Measurements from ENCODE around the gene RAB44.

The RAB44 gene

DNA sequence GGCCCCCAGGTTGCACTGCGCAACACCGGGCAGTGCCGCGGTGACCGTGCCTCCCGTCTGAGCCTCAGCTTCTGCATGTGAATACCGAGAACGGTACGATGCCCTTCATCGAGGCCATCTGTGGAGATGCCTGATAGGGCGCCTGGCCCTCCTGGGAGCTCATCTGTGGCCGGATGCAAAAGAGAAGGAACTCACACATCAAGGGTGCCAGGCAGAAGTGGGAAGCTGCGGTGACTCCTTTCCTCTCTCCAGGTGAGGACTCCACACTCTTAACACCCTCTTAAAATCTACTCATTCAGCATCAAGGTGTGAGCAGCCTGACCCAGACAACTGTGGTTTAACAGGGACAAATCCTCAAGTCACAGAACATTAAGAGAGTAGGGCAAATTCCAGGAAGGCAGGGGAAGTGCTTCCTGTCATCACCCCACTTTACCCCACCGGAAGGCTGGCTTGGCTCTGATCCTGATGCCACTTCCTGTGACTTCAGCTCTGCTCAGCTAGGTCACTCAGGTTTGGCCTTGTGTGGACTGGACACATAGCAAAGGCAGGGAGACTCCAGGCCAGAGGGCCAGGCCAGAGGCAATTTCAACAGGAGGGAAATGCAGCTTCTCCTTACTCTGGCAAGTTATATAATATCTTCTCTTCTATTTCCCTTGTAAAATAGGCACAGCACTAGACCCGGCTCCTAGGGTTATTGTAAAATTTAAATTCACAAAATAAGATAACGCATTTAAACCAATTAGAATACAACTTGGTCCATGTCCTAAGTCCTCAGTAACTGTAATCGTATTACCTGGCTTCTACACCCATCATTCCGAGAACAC is 72.3 kb downstream of the RAB44 start:
- H3K4me2 ChIP-seq (ENCODE audit: low read length, poor library complexity, severe bottlenecking), result no peak overlapping the region
- 71% methylated on average over 18 of the region's 18 CpGs for WGBS
- peak overlapping the region; percentile 83 for H4K8ac ChIP-seq (ENCODE audit: low read length)
- H3K23ac ChIP-seq (ENCODE audit: low read length in 2 of 2), result no peak overlapping the region
- peak overlapping the region; percentile 12 for H3K9ac ChIP-seq (ENCODE audit: low read length)
- peaks cover under 1 to 6% of the 10 kb centered on the region in 2 experiments for H3K27me3 ChIP-seq (ENCODE audit: control insufficient read depth in 1 of 2, insufficient read depth in 1 of 2, low read length in 2 of 2)
- DNase-seq, result peak; percentile 41
- H2BK120ac ChIP-seq (ENCODE audit: low read depth, low read length), result no peak overlapping the region
- H3K4me3 ChIP-seq (ENCODE audit: insufficient read depth in 1 of 2, low read depth in 1 of 2, low read length in 2 of 2), result no peak overlapping the region
- H3K14ac ChIP-seq (ENCODE audit: low read length in 2 of 2), result peak overlapping the region in 1 of 2 experiments; percentile 58
- no peaks in the 10 kb centered on the region for H3K79me1 ChIP-seq (replicated peaks; ENCODE audit: low read length, poor library complexity, severe bottlenecking)
- no peaks in the 10 kb centered on the region for H3K36me3 ChIP-seq (ENCODE audit: control insufficient read depth in 1 of 2, insufficient read depth in 2 of 2, low read depth in 1 of 2, low read length in 2 of 2)
- peak overlapping the region in 1 of 2 experiments; percentile 79 for H2BK12ac ChIP-seq (ENCODE audit: low read length in 2 of 2)
- no peak overlapping the region for H2AK5ac ChIP-seq (ENCODE audit: low read length, severe bottlenecking)
- H2AFZ ChIP-seq (ENCODE audit: low read depth, low read length), result peak overlapping the region; percentile 73
- peak overlapping the region; percentile 77 for H4K91ac ChIP-seq (ENCODE audit: low read length)
- H2BK5ac ChIP-seq (ENCODE audit: low read depth, low read length, poor library complexity, severe bottlenecking), result no peak overlapping the region
- peak overlapping the region in 1 of 2 experiments; percentile 44 for H3K18ac ChIP-seq (ENCODE audit: low read depth in 1 of 2, low read length in 2 of 2)
- H3K27ac ChIP-seq (ENCODE audit: low read length, poor library complexity, severe bottlenecking), result no peak overlapping the region
- peaks cover 10% of the 10 kb centered on the region for H3K4me1 ChIP-seq (ENCODE audit: control insufficient read depth, insufficient read depth, low read depth, low read length)
- no peak overlapping the region for H2BK15ac ChIP-seq (ENCODE audit: low read depth, poor library complexity, severe bottlenecking)
- no peaks in the 10 kb centered on the region for H3K9me3 ChIP-seq (ENCODE audit: control insufficient read depth, low read length)
- H3K4ac ChIP-seq (ENCODE audit: low read depth in 1 of 2, low read length in 2 of 2), result peak overlapping the region in 1 of 2 experiments; percentile 20

DNA sequence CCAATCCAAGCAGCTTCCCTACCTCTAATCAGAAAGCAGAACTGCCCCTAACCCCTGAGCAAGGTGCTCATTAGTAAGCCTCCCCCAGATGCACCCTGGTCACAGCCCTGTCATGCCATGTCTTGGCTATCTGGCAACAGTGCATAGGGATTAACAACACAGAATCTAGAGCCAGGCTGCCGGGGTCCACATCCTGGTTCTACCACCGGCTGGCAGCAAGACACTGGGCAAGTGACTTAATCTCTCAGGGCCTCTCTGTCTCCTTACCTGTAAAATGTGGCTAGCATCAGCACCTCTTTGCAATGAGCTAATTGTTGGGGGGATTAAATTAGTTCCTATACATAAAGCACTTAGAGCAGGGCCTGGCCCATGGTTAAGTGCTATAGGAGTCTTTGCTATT is 73.5 kb downstream of the RAB44 start:
- Histone ChIP-seq H3K27ac (ENCODE audit: low read length, poor library complexity, severe bottlenecking) (no peak overlapping the region), H2BK120ac (ENCODE audit: low read depth, low read length) (no peak overlapping the region), H3K9ac (ENCODE audit: low read length) (no peak overlapping the region), H3K14ac (ENCODE audit: low read length in 2 of 2) (no peak overlapping the region), H3K27me3 (ENCODE audit: control insufficient read depth in 1 of 2, insufficient read depth in 1 of 2, low read length in 2 of 2) (peaks cover 6 to 18% of the 10 kb centered on the region in 2 experiments), H4K8ac (ENCODE audit: low read length) (no peak overlapping the region), H3K4me1 (ENCODE audit: control insufficient read depth, insufficient read depth, low read depth, low read length) (peaks cover 9% of the 10 kb centered on the region), H3K4me3 (ENCODE audit: insufficient read depth in 1 of 2, low read depth in 1 of 2, low read length in 2 of 2) (no peak overlapping the region), H2AK5ac (ENCODE audit: low read length, severe bottlenecking) (no peak overlapping the region), H3K9me3 (ENCODE audit: control insufficient read depth, low read length) (no peaks in the 10 kb centered on the region), H2BK12ac (ENCODE audit: low read length in 2 of 2) (no peak overlapping the region), H3K4me2 (ENCODE audit: low read length, poor library complexity, severe bottlenecking) (no peak overlapping the region), H3K36me3 (ENCODE audit: control insufficient read depth in 1 of 2, insufficient read depth in 2 of 2, low read depth in 1 of 2, low read length in 2 of 2) (no peaks in the 10 kb centered on the region), H4K91ac (ENCODE audit: low read length) (no peak overlapping the region), H3K79me1 (replicated peaks; ENCODE audit: low read length, poor library complexity, severe bottlenecking) (no peaks in the 10 kb centered on the region), H3K18ac (ENCODE audit: low read depth in 1 of 2, low read length in 2 of 2) (no peak overlapping the region), H3K23ac (ENCODE audit: low read length in 2 of 2) (no peak overlapping the region), H2BK5ac (ENCODE audit: low read depth, low read length, poor library complexity, severe bottlenecking) (no peak overlapping the region), H2AFZ (ENCODE audit: low read depth, low read length) (no peak overlapping the region), H2BK15ac (ENCODE audit: low read depth, poor library complexity, severe bottlenecking) (no peak overlapping the region), H3K4ac (ENCODE audit: low read depth in 1 of 2, low read length in 2 of 2) (no peak overlapping the region)
- WGBS, result 100% methylated on average over 2 of the region's 2 CpGs
- DNase-seq, result no peak

DNA sequence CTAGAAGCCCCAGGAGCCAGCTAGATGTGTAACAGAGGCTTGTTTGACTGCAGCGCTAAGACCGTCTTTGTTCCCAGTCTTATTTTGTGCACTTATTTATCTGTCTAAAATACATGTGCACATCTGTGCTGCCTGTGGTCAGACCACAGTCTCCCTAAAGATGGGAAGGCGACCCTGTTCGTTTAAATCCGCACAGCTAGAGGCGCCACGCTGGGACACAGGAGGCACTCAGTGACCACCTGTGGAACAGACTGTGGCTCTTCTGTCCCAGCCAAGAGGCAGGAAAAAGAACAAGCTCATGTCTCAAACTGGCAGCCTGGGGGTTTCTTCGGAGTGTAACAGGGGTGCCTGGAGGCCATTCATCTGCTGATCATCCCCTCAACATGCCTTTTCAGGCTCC is 74.8 kb downstream of the RAB44 start:
- H2AK5ac ChIP-seq (ENCODE audit: low read length, severe bottlenecking), result no peak overlapping the region
- H3K36me3 ChIP-seq (ENCODE audit: control insufficient read depth in 1 of 2, insufficient read depth in 2 of 2, low read depth in 1 of 2, low read length in 2 of 2), result no peaks in the 10 kb centered on the region
- H2BK12ac ChIP-seq (ENCODE audit: low read length in 2 of 2), result no peak overlapping the region
- H4K91ac ChIP-seq (ENCODE audit: low read length), result no peak overlapping the region
- no peaks in the 10 kb centered on the region for H3K79me1 ChIP-seq (replicated peaks; ENCODE audit: low read length, poor library complexity, severe bottlenecking)
- no peak overlapping the region for H3K14ac ChIP-seq (ENCODE audit: low read length in 2 of 2)
- no peak overlapping the region for H3K9ac ChIP-seq (ENCODE audit: low read length)
- 87% methylated on average over 8 of the region's 8 CpGs for WGBS
- H4K8ac ChIP-seq (ENCODE audit: low read length), result no peak overlapping the region
- no peak overlapping the region for H2BK120ac ChIP-seq (ENCODE audit: low read depth, low read length)
- peaks cover 18 to 29% of the 10 kb centered on the region in 2 experiments for H3K27me3 ChIP-seq (ENCODE audit: control insufficient read depth in 1 of 2, insufficient read depth in 1 of 2, low read length in 2 of 2)
- no peak overlapping the region for H3K4me3 ChIP-seq (ENCODE audit: insufficient read depth in 1 of 2, low read depth in 1 of 2, low read length in 2 of 2)
- DNase-seq, result no peak
- H3K27ac ChIP-seq (ENCODE audit: low read length, poor library complexity, severe bottlenecking), result no peak overlapping the region
- H2BK15ac ChIP-seq (ENCODE audit: low read depth, poor library complexity, severe bottlenecking), result no peak overlapping the region
- no peaks in the 10 kb centered on the region for H3K9me3 ChIP-seq (ENCODE audit: control insufficient read depth, low read length)
- no peak overlapping the region for H3K18ac ChIP-seq (ENCODE audit: low read depth in 1 of 2, low read length in 2 of 2)
- H3K4ac ChIP-seq (ENCODE audit: low read depth in 1 of 2, low read length in 2 of 2), result no peak overlapping the region
- H2BK5ac ChIP-seq (ENCODE audit: low read depth, low read length, poor library complexity, severe bottlenecking), result no peak overlapping the region
- no peak overlapping the region for H2AFZ ChIP-seq (ENCODE audit: low read depth, low read length)
- no peak overlapping the region for H3K4me2 ChIP-seq (ENCODE audit: low read length, poor library complexity, severe bottlenecking)
- H3K4me1 ChIP-seq (ENCODE audit: control insufficient read depth, insufficient read depth, low read depth, low read length), result peaks cover 10% of the 10 kb centered on the region
- H3K23ac ChIP-seq (ENCODE audit: low read length in 2 of 2), result no peak overlapping the region

DNA sequence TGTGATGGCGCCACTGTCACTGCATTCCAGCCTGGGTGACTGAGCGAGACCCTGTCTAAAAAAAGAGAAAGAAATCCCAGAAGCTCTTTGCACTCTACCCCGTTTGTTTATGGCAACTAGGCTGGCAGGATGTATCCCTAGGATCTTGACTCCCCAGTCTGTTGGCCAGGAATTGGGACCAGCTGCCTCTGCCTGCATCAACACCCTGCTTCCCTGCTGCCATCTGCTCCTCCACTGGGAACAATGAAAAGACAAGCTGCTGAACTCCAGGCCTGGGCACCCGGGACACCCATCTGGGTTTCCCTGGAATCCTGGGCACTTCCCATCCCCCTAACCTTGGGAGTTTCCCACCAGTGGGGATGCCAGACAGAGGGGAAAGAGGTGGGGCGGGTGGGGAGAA is 76.7 kb downstream of the RAB44 start:
- no peak for DNase-seq
- 78% methylated on average over 4 of the region's 5 CpGs for WGBS
- H3K27me3 ChIP-seq (ENCODE audit: control insufficient read depth in 1 of 2, insufficient read depth in 1 of 2, low read length in 2 of 2), result peaks cover 35 to 47% of the 10 kb centered on the region in 2 experiments

More for the DNA sequence above, 76.7 kb downstream of the RAB44 start:
- no peak overlapping the region for H2AFZ ChIP-seq (ENCODE audit: low read depth, low read length)
- H3K9me3 ChIP-seq (ENCODE audit: control insufficient read depth, low read length), result no peaks in the 10 kb centered on the region
- H2BK5ac ChIP-seq (ENCODE audit: low read depth, low read length, poor library complexity, severe bottlenecking), result no peak overlapping the region
- H3K27ac ChIP-seq (ENCODE audit: low read length, poor library complexity, severe bottlenecking), result no peak overlapping the region
- no peak overlapping the region for H2BK12ac ChIP-seq (ENCODE audit: low read length in 2 of 2)
- H3K4ac ChIP-seq (ENCODE audit: low read depth in 1 of 2, low read length in 2 of 2), result no peak overlapping the region
- no peak overlapping the region for H2BK120ac ChIP-seq (ENCODE audit: low read depth, low read length)
- H3K4me1 ChIP-seq (ENCODE audit: control insufficient read depth, insufficient read depth, low read depth, low read length), result peaks cover 8% of the 10 kb centered on the region
- H3K9ac ChIP-seq (ENCODE audit: low read length), result no peak overlapping the region
- peak overlapping the region in 1 of 2 experiments; percentile 49 for H3K23ac ChIP-seq (ENCODE audit: low read length in 2 of 2)
- no peak overlapping the region for H3K4me2 ChIP-seq (ENCODE audit: low read length, poor library complexity, severe bottlenecking)
- H2BK15ac ChIP-seq (ENCODE audit: low read depth, poor library complexity, severe bottlenecking), result no peak overlapping the region
- no peak overlapping the region for H4K8ac ChIP-seq (ENCODE audit: low read length)
- H3K18ac ChIP-seq (ENCODE audit: low read depth in 1 of 2, low read length in 2 of 2), result no peak overlapping the region
- H3K79me1 ChIP-seq (replicated peaks; ENCODE audit: low read length, poor library complexity, severe bottlenecking), result no peaks in the 10 kb centered on the region
- no peak overlapping the region for H2AK5ac ChIP-seq (ENCODE audit: low read length, severe bottlenecking)
- H3K4me3 ChIP-seq (ENCODE audit: insufficient read depth in 1 of 2, low read depth in 1 of 2, low read length in 2 of 2), result no peak overlapping the region
- H3K14ac ChIP-seq (ENCODE audit: low read length in 2 of 2), result no peak overlapping the region
- no peaks in the 10 kb centered on the region for H3K36me3 ChIP-seq (ENCODE audit: control insufficient read depth in 1 of 2, insufficient read depth in 2 of 2, low read depth in 1 of 2, low read length in 2 of 2)
- H4K91ac ChIP-seq (ENCODE audit: low read length), result no peak overlapping the region

Data from mesenchymal stem cell (in vitro differentiated cells and primary cell).